HEK293T (cell line): Measurements from ENCODE around the gene SUN1.
"Not testable (repeated sequence)": the region's sequence is repeated elsewhere in the genome, so short reads cannot be mapped to it uniquely, and the experiment has no call there.

Source experiments
- CTCF ChIA-PET: fragments of 350-600 bp; formaldehyde crosslinking; extraction: SDS; loops from one replicate; lab custom pipeline; 2021; ENCODE audit warnings: antibody characterized with exemption, inconsistent platforms; lab: Yijun Ruan, JAX
- POLR2A ChIA-PET: fragments of 350-600 bp; formaldehyde crosslinking; extraction: SDS; loops from one replicate; lab custom pipeline; 2020; ENCODE audit warnings: antibody characterized with exemption, inconsistent platforms; lab: Yijun Ruan, JAX
- DNase-seq: peaks from one replicate; pipeline ENCODE4 v3.0.0; 2012; ENCODE audit warnings: mixed read lengths; ENCODE audit errors: extremely low spot score
- ARNT ChIP-seq: fragments of 450-650 bp; IDR thresholded peaks from 2 replicates; pipeline ENCODE4 v1.6.1; 2017; ENCODE audit warnings: mild to moderate bottlenecking
- BHLHE40 ChIP-seq: fragments of 450-650 bp; IDR thresholded peaks from 2 replicates; pipeline ENCODE4 v1.6.1; 2016; ENCODE audit warnings: mild to moderate bottlenecking, moderate library complexity, borderline replicate concordance
- CTBP1 ChIP-seq: fragments of 450-650 bp; IDR thresholded peaks from 2 replicates; pipeline ENCODE4 v1.6.1; 2016; ENCODE audit warnings: borderline replicate concordance
- ELF4 ChIP-seq: fragments of 450-650 bp; IDR thresholded peaks from 2 replicates; pipeline ENCODE4 v1.6.1; 2017; ENCODE audit warnings: antibody characterized with exemption
- FOXA1 ChIP-seq: fragments of 450-650 bp; IDR thresholded peaks from 2 replicates; pipeline ENCODE4 v1.6.1; 2016; ENCODE audit warnings: mild to moderate bottlenecking
- FOXK2 ChIP-seq: fragments of 450-650 bp; IDR thresholded peaks from 2 replicates; pipeline ENCODE4 v1.6.1; 2016; ENCODE audit warnings: mild to moderate bottlenecking
- FOXM1 ChIP-seq: fragments of 450-650 bp; IDR thresholded peaks from 2 replicates; pipeline ENCODE4 v1.6.1; 2017; ENCODE audit warnings: mild to moderate bottlenecking, borderline replicate concordance
- HDGF ChIP-seq: fragments of 450-650 bp; IDR thresholded peaks from 2 replicates; pipeline ENCODE4 v1.6.1; 2017; ENCODE audit warnings: antibody characterized with exemption, borderline replicate concordance
- L3MBTL2 ChIP-seq: fragments of 450-650 bp; conservative IDR thresholded peaks from 2 replicates; pipeline ENCODE4 v1.6.1; 2016; ENCODE audit warnings: mild to moderate bottlenecking
- LEF1 ChIP-seq: fragments of 450-650 bp; IDR thresholded peaks from 2 replicates; pipeline ENCODE4 v1.6.1; 2017; ENCODE audit warnings: mild to moderate bottlenecking, borderline replicate concordance
- NFRKB ChIP-seq: fragments of 450-650 bp; IDR thresholded peaks from 2 replicates; pipeline ENCODE4 v1.6.1; 2016; ENCODE audit warnings: mild to moderate bottlenecking, moderate library complexity
- PKNOX1 ChIP-seq: fragments of 450-650 bp; IDR thresholded peaks from 2 replicates; pipeline ENCODE4 v1.6.1; 2016
- SP1 ChIP-seq: fragments of 450-650 bp; IDR thresholded peaks from 2 replicates; pipeline ENCODE4 v1.6.1; 2017
- SUZ12 ChIP-seq: fragments of 450-650 bp; IDR thresholded peaks from 2 replicates; pipeline ENCODE4 v1.6.1; 2016; ENCODE audit warnings: mild to moderate bottlenecking
- TARDBP ChIP-seq: fragments of 450-650 bp; IDR thresholded peaks from 2 replicates; pipeline ENCODE4 v1.6.1; 2016
- ZNF384 ChIP-seq: fragments of 450-650 bp; IDR thresholded peaks from 2 replicates; pipeline ENCODE4 v1.6.1; 2016

Gene SUN1

GRCh38 chr7:786472-787255 is 45.6 kb upstream of the SUN1 start:
- ChIA-PET POLR2A (no interaction called here), CTCF (interaction anchor here (0.6 to 1.6 kb wide), 2 partner anchors 87 to 465 kb away, joined by 3 to 8 read pairs; no protein-coding TSS in a partner anchor)
- TF ChIP-seq ELF4, result no peak
- TF ChIP-seq ZNF384, result no peak
- no peak for TF ChIP-seq BHLHE40
- no peak for TF ChIP-seq L3MBTL2
- TF ChIP-seq FOXA1, result no peak
- TF ChIP-seq LEF1, result no peak
- TF ChIP-seq FOXM1, result no peak
- TF ChIP-seq ARNT, result no peak
- TF ChIP-seq TARDBP, result no peak
- no peak for TF ChIP-seq SP1
- no peak for TF ChIP-seq NFRKB
- no peak for TF ChIP-seq SUZ12
- TF ChIP-seq FOXK2, result no peak
- no peak for TF ChIP-seq CTBP1
- TF ChIP-seq HDGF, result no peak
- no peak for TF ChIP-seq PKNOX1
- peak; percentile 75 for DNase-seq

GRCh38 chr7:787332-788240 is 44.7 kb upstream of the SUN1 start:
- POLR2A ChIA-PET, result interaction anchor here (0.6 kb wide), 1 partner anchor 26 kb away, joined by 3 read pairs; no protein-coding TSS in a partner anchor
- TF ChIP-seq FOXK2 (no peak), ELF4 (no peak), ARNT (no peak), FOXA1 (no peak), LEF1 (no peak), L3MBTL2 (no peak), CTBP1 (no peak), HDGF (no peak), NFRKB (no peak), FOXM1 (no peak), SUZ12 (no peak), SP1 (no peak), TARDBP (no peak), BHLHE40 (no peak), PKNOX1 (no peak), ZNF384 (no peak)
- no peak for DNase-seq
- CTCF ChIA-PET, result interaction anchor here (1.6 kb wide), 1 partner anchor 86 kb away, joined by 8 read pairs; no protein-coding TSS in a partner anchor

- POLR2A ChIA-PET, result no interaction called here
- DNase-seq, result no peak
- CTCF ChIA-PET, result no interaction called here
- no peak for TF ChIP-seq FOXM1
- no peak for TF ChIP-seq ARNT
- no peak for TF ChIP-seq BHLHE40
- TF ChIP-seq SP1, result no peak
- no peak for TF ChIP-seq CTBP1
- TF ChIP-seq L3MBTL2, result no peak
- TF ChIP-seq TARDBP, result no peak
- TF ChIP-seq HDGF, result no peak
- no peak for TF ChIP-seq SUZ12
- TF ChIP-seq PKNOX1, result no peak
- no peak for TF ChIP-seq ZNF384
- TF ChIP-seq NFRKB, result no peak
- TF ChIP-seq LEF1, result no peak
- TF ChIP-seq FOXK2, result no peak
- no peak for TF ChIP-seq ELF4
- TF ChIP-seq FOXA1, result no peak
These were observed 40.8 kb upstream of the SUN1 start for GRCh38 chr7:791519-791918.

- ChIA-PET CTCF (no interaction called here), POLR2A (no interaction called here)
- no peak for TF ChIP-seq FOXA1
- no peak for TF ChIP-seq FOXM1
- no peak for DNase-seq
These were observed 38.1 kb upstream of the SUN1 start for GRCh38 chr7:794207-794606.

- CTCF ChIA-PET, result no interaction called here
- no peak for TF ChIP-seq PKNOX1
- TF ChIP-seq SUZ12, result no peak
- TF ChIP-seq FOXM1, result no peak
- TF ChIP-seq ELF4, result no peak
- TF ChIP-seq FOXK2, result no peak
- no peak for TF ChIP-seq LEF1
- no peak for TF ChIP-seq TARDBP
- TF ChIP-seq FOXA1, result no peak
- TF ChIP-seq SP1, result no peak
- TF ChIP-seq NFRKB, result no peak
- TF ChIP-seq ZNF384, result no peak
- no peak for TF ChIP-seq CTBP1
- no peak for TF ChIP-seq L3MBTL2
- TF ChIP-seq BHLHE40, result no peak
- no peak for TF ChIP-seq ARNT
- DNase-seq, result no peak
- POLR2A ChIA-PET, result no interaction called here
These were observed 37.5 kb upstream of the SUN1 start for GRCh38 chr7:794671-795329.

GRCh38 chr7:796434-797169 is 35.7 kb upstream of the SUN1 start:
- CTCF ChIA-PET, DNase-seq, POLR2A ChIA-PET: not testable (repeated sequence)
